K562 (cell line): ENCODE data around the gene HMCN2. TPM values are rescaled to one million over a fixed set of nuclear protein-coding genes. Genes with fewer than 3 reads are reported as not detected.

Experiments used
- CHD7 ChIP-seq: fragments of 200-600 bp; sonication (generic); IDR thresholded peaks from one replicate; pipeline ENCODE4 v1.6.1; 2012; ENCODE audit warnings: mild to moderate bottlenecking, low read depth, low read length, inconsistent platforms
- CREBBP ChIP-seq: IDR thresholded peaks from one replicate; pipeline ENCODE4 v1.6.1; 2012; ENCODE audit warnings: low read depth, mild to moderate bottlenecking, control low read depth, inconsistent platforms, low read length
- DNMT1 ChIP-seq: fragments of 450-650 bp; IDR thresholded peaks from 2 replicates; pipeline ENCODE4 v1.6.1; 2016; ENCODE audit warnings: antibody characterized with exemption, mild to moderate bottlenecking
- EP400 ChIP-seq: fragments of 450-650 bp; IDR thresholded peaks from 2 replicates; pipeline ENCODE4 v1.6.1; 2017; ENCODE audit warnings: antibody characterized with exemption, mild to moderate bottlenecking, moderate library complexity
- EZH2 ChIP-seq: IDR thresholded peaks from 2 replicates; pipeline ENCODE4 v1.6.1; 2012; ENCODE audit warnings: low read depth, mild to moderate bottlenecking, inconsistent platforms, low read length, borderline replicate concordance
- GATAD2B ChIP-seq: fragments of 450-650 bp; IDR thresholded peaks from 2 replicates; pipeline ENCODE4 v1.6.1; 2017; ENCODE audit warnings: mild to moderate bottlenecking, borderline replicate concordance
- SREBF2 ChIP-seq: sonication (generic); formaldehyde crosslinking; IDR thresholded peaks from 2 replicates; pipeline ENCODE4 v1.4.0; 2020; ENCODE audit warnings: mild to moderate bottlenecking, missing genetic modification reagents
- TCF7 ChIP-seq: sonication (generic); IDR thresholded peaks from 2 replicates; pipeline ENCODE4 v1.6.1; 2016; ENCODE audit warnings: antibody characterized with exemption, borderline replicate concordance
- ZNF212 ChIP-seq: fragments of 450-650 bp; formaldehyde crosslinking; IDR thresholded peaks from 2 replicates; pipeline ENCODE4 v1.4.0; 2020; ENCODE audit warnings: mild to moderate bottlenecking
- ZNF785 ChIP-seq: fragments of 250-450 bp; sonication (Bioruptor Pico); IDR thresholded peaks from 2 replicates; pipeline ENCODE4 v1.4.0; 2020; ENCODE audit warnings: mild to moderate bottlenecking
- ZNF830 ChIP-seq: fragments of 250-450 bp; sonication (Bioruptor Pico); IDR thresholded peaks from 2 replicates; pipeline ENCODE4 v1.5.0; 2021; ENCODE audit warnings: mild to moderate bottlenecking
- polyA plus RNA-seq, 8 experiments: library from polyadenylated mRNA; depleted of rRNA in 4 of 8; stranded (reverse) in 5 of 8; unstranded in 3 of 8; fragments of >200 nt; fragmentation: Nextera tagmentation in 2 of 8; fragmentation: Illumina TruSeq in 1 of 8; extraction: Ambion mirVana in 2 of 8; extraction: Trizol in 1 of 8; gene quantifications; 2 replicates each; pipeline versions ENCODE4 v1.2.1 to v1.2.3, GENCODE V29; 2011 to 2014; ENCODE audit warnings: inconsistent platforms in 1 of 8, missing spikeins in 1 of 8
- total RNA-seq, 7 experiments: library from RNA; depleted of rRNA in 6 of 7; stranded (reverse); fragments of >200 nt in 6 of 7; fragmentation: Illumina TruSeq in 2 of 7; extraction: Trizol in 2 of 7; gene quantifications; 2 replicates each; pipeline versions ENCODE4 v1.2.1 to v1.2.3, GENCODE V29; 2011 to 2021; ENCODE audit warnings: low replicate concordance in 1 of 7
- TF ChIP-seq, protein P1 (sequence below): IDR thresholded peaks from 2 replicates; pipeline ENCODE4 v1.6.1; 2011; ENCODE audit not compliant: insufficient read length; ENCODE audit errors: extremely low read depth
- TF ChIP-seq, protein P2 (sequence below), 2 experiments: IDR thresholded peaks in 1 of 2; conservative IDR thresholded peaks in 1 of 2; 2 replicates each; pipeline ENCODE4 v1.6.1; 2016; ENCODE audit warnings: low read depth in 2 of 2, mild to moderate bottlenecking in 1 of 2, missing compliant biosample characterization in 1 of 2, missing genetic modification characterization in 1 of 2, moderate library complexity in 1 of 2

Gene HMCN2
- total and polyA plus RNA-seq, 9 of the 15 experiments (the other 6 are each of a cell fraction or from before 2014, with no cell fraction given) = 0.01 TPM; not detected in 8

GRCh38 chr9:130461218-130461630, 195.7 kb downstream of the HMCN2 start (continued):
- no peak for TF ChIP-seq CHD7
- no peak for TF ChIP-seq EZH2
- TF ChIP-seq, protein P1, sequence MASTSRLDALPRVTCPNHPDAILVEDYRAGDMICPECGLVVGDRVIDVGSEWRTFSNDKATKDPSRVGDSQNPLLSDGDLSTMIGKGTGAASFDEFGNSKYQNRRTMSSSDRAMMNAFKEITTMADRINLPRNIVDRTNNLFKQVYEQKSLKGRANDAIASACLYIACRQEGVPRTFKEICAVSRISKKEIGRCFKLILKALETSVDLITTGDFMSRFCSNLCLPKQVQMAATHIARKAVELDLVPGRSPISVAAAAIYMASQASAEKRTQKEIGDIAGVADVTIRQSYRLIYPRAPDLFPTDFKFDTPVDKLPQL = no peak
- TF ChIP-seq GATAD2B = no peak
- no peak for TF ChIP-seq TCF7
- no peak for TF ChIP-seq ZNF785 (CRISPR knock-in tag)
- TF ChIP-seq ZNF212 (CRISPR knock-in tag) = no peak
- TF ChIP-seq, protein P2, sequence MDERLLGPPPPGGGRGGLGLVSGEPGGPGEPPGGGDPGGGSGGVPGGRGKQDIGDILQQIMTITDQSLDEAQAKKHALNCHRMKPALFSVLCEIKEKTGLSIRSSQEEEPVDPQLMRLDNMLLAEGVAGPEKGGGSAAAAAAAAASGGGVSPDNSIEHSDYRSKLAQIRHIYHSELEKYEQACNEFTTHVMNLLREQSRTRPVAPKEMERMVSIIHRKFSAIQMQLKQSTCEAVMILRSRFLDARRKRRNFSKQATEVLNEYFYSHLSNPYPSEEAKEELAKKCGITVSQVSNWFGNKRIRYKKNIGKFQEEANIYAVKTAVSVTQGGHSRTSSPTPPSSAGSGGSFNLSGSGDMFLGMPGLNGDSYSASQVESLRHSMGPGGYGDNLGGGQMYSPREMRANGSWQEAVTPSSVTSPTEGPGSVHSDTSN (CRISPR knock-in tag; IDR thresholded peaks at IDR 0.05; ENCODE audit: low read depth) = no peak
- TF ChIP-seq, protein P2 (tag; conservative IDR thresholded peaks at IDR 0.05; ENCODE audit: low read depth) = no peak
- TF ChIP-seq DNMT1 = no peak
- TF ChIP-seq EP400 = no peak
- no peak for TF ChIP-seq ZNF830 (CRISPR knock-in tag)
- TF ChIP-seq SREBF2 (CRISPR knock-in tag) = no peak
- no peak for TF ChIP-seq CREBBP
